ENCODE results near the gene ZP2. TPM values are rescaled to one million over a fixed set of nuclear protein-coding genes. Genes with fewer than 3 reads are reported as not detected.

Gene ZP2
- total and polyA plus RNA-seq, 12 donors = not detected

DNA sequence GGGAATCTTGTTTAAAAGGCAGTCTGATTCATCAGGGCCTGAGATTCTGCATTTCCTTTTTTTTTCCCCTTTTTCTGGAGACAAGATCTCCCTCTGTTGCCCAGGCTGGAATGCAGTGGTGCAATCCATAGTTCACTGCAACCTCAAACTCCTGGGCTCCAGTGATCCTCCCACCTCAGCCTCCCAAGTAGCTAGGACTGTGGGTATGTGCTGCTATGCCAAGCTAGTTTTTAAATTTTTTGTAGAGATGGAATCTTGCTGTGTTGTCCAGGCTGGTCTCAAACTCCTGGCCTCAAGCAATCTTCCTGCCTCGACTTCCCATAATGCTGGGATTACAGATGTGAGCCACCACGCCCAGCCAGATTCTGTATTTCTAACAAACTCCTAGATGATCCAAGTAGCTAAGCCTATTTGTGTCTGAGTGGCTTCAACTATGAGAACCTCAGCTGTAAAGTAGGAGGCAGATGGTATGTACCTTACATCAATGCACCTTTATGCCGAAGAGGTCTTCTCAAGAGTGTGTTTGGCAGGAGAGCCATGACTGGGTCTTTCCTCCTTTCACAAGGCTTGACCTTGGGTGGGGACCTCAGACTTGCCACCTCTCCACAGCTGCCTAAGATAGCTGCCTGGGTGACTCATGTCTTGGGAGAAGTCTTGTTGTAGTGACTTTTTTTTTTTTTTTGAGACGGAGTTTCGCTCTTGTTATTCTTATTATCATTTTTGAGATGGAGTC lies 42.0 kb downstream of the ZP2 start:
- 89 to 98% methylated on average over 5 of the region's 5 CpGs for WGBS, 2 donors
- Histone ChIP-seq H3K9me3 (no peaks in the 10 kb centered on the region), H3K4me3 (no peak overlapping the region), H3K4me1 (peaks cover 0 to 10% (median 2%) of the 10 kb centered on the region in 9 donors), H3K27ac (no peak overlapping the region), H3K36me3 (peaks cover 0 to 88% (median 53%) of the 10 kb centered on the region in 9 donors), H3K27me3 (no peaks in the 10 kb centered on the region)
- intact Hi-C loops (cut with DNase I) = loop anchor here in 2 of 10 donors (10.0 kb wide), 2 partner anchors 385 to 395 kb away; no protein-coding TSS in a partner anchor
- TF ChIP-seq CTCF (IDR thresholded peaks at IDR 0.05) = no peak
- no peak for DNase-seq
- ATAC-seq = peak in 1 of 8 donors; percentile 27

DNA sequence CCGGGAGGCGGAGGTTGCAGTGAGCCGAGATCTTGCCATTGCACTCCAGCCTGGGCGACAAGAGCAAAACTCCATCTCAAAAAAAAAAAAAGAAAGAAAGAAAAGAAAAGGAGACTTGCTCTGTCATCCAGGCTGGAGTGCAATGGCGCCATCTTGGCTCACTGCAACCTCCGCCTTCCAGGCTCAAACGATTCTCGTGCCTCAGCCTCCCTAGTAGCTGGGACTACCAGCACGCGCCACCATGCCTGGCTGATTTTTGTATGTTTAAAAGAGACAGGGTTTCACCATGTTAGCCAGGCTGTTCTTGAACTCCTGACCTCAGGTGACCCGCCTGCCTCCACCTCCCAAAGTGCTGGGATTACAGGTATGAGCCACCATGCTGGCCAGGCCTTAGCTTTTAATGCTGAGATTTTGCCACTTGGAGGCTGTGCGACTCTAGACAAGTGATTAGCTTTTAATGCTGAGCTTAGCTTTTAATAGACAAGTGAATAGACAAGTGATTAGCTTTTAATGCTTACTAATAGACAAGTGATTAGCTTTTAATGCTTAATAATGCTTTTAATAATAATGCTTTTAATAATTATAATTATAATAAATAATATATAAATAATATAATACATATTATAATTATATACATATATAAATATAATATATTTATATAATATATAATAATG lies 43.3 kb downstream of the ZP2 start:
- Histone ChIP-seq H3K36me3 (peaks cover 0 to 88% (median 44%) of the 10 kb centered on the region in 9 donors), H3K4me1 (peaks cover 2 to 23% (median 15%) of the 10 kb centered on the region in 9 donors), H3K4me3 (no peak overlapping the region), H3K27me3 (no peaks in the 10 kb centered on the region), H3K9me3 (no peaks in the 10 kb centered on the region), H3K27ac (no peak overlapping the region)
- ATAC-seq = no peak
- intact Hi-C loops (cut with DNase I) = loop anchor here in 2 of 10 donors (10.0 kb wide), 2 partner anchors 387 to 397 kb away; no protein-coding TSS in a partner anchor
- TF ChIP-seq CTCF (IDR thresholded peaks at IDR 0.05) = no peak
- 96% methylated on average over 12 of the region's 12 CpGs for WGBS, 2 donors
- no peak for DNase-seq

DNA sequence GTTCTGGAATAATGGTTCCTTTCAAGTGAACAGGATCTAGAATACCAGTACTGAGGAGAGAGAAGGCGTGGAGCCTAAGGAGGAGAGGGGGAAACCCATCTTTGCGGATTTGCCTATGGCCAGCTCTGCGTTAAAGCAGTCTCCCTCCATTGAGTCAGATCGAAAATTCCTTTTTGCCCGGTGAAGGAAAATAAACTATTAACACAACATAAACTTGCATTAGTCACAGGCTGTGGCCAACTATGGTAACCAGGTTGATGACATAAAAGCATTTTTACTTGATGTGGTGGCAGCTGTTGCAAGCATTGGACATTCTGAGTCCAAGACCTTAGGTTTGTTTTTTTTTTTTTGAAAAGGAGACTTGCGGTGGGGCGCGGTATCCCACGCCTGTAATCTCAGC lies 44.0 kb downstream of the ZP2 start:
- no peak for TF ChIP-seq CTCF (IDR thresholded peaks at IDR 0.05)
- no peaks in the 10 kb centered on the region for H3K27me3 ChIP-seq
- intact Hi-C loops (cut with DNase I) = loop anchor here in 2 of 10 donors (10.0 kb wide), 2 partner anchors 387 to 397 kb away; no protein-coding TSS in a partner anchor
- no peak overlapping the region for H3K27ac ChIP-seq
- no peaks in the 10 kb centered on the region for H3K9me3 ChIP-seq
- peaks cover 7 to 30% (median 22%) of the 10 kb centered on the region in 9 donors for H3K4me1 ChIP-seq
- DNase-seq (no peak), ATAC-seq (no peak)
- WGBS, 2 donors = 97% methylated on average over 9 of the region's 9 CpGs
- no peak overlapping the region for H3K4me3 ChIP-seq
- peaks cover 0 to 83% (median 37%) of the 10 kb centered on the region in 9 donors for H3K36me3 ChIP-seq

- no peaks in the 10 kb centered on the region for H3K9me3 ChIP-seq
- no peak for TF ChIP-seq CTCF (IDR thresholded peaks at IDR 0.05)
- H3K27ac ChIP-seq = no peak overlapping the region
- DNase-seq (no peak), ATAC-seq (no peak)
- no peak overlapping the region for H3K4me3 ChIP-seq
- WGBS, 2 donors = 80 to 82% methylated on average over 9 of the region's 9 CpGs
- intact Hi-C loops (cut with DNase I) = loop anchor here in 2 of 10 donors (10.0 kb wide), 2 partner anchors 388 to 398 kb away; no protein-coding TSS in a partner anchor
- peaks cover 0 to 83% (median 29%) of the 10 kb centered on the region in 9 donors for H3K36me3 ChIP-seq
- H3K27me3 ChIP-seq = no peaks in the 10 kb centered on the region
- peaks cover 10 to 38% (median 30%) of the 10 kb centered on the region in 9 donors for H3K4me1 ChIP-seq
Measured at GRCh38 chr16:21166561-21166961, 44.8 kb downstream of the ZP2 start.
